WTC11 (cell line): ENCODE data around the gene SMIM13. TPM values are rescaled to one million over a fixed set of nuclear protein-coding genes. Genes with fewer than 3 reads are reported as not detected.

Experiments used
- ATAC-seq: fragments of 200-7000 bp; cut with Tn5 transposase; 2 replicates; pipeline ENCODE4 v1.10.0; 2021; ENCODE audit warnings: mild to moderate bottlenecking, moderate library complexity
- CTCF ChIA-PET: fragments of 300-600 bp; sonication (Branson Sonifier 250); formaldehyde crosslinking; loops from one replicate; lab custom pipeline; 2021; ENCODE audit warnings: antibody characterized with exemption; lab: Charles Lee
- POLR2A ChIA-PET: fragments of 350-600 bp; sonication (Branson Sonifier 250); formaldehyde crosslinking; loops from one replicate; lab custom pipeline; 2021; ENCODE audit warnings: antibody characterized with exemption; lab: Charles Lee
- DNase-seq: peaks from one replicate; pipeline ENCODE4 v3.0.0; 2021; ENCODE audit warnings: low spot score
- H3K27ac Mint-ChIP-seq: 2 replicates; pipeline ENCODE4 v1.8.0; 2021; ENCODE audit warnings: mixed read lengths
- H3K27me3 Mint-ChIP-seq: 2 replicates; pipeline ENCODE4 v1.8.0; 2021; ENCODE audit warnings: low read depth, mild to moderate bottlenecking, moderate library complexity, mixed read lengths
- H3K36me3 Mint-ChIP-seq: 2 replicates; pipeline ENCODE4 v1.8.0; 2021; ENCODE audit warnings: mixed read lengths
- H3K4me1 Mint-ChIP-seq: 2 replicates; pipeline ENCODE4 v1.8.0; 2022; ENCODE audit warnings: mixed read lengths
- H3K4me3 Mint-ChIP-seq: 2 replicates; pipeline ENCODE4 v1.8.0; 2021; ENCODE audit warnings: mild to moderate bottlenecking, moderate library complexity, mixed read lengths
- H3K9me3 Mint-ChIP-seq: 2 replicates; pipeline ENCODE4 v1.8.0; 2021; ENCODE audit warnings: mixed read lengths
- ETV6 ChIP-seq: sonication (generic); formaldehyde crosslinking; IDR thresholded peaks from 2 replicates; pipeline ENCODE4 v1.8.1; 2022; ENCODE audit warnings: mild to moderate bottlenecking, missing genetic modification reagents
- HMGA2 ChIP-seq: fragments of 250-450 bp; sonication (Bioruptor Pico); IDR thresholded peaks from 2 replicates; pipeline ENCODE4 v1.4.0; 2021; ENCODE audit warnings: mild to moderate bottlenecking, moderate library complexity
- IRF2 ChIP-seq: sonication (generic); formaldehyde crosslinking; IDR thresholded peaks from 2 replicates; pipeline ENCODE4 v1.8.0; 2022; ENCODE audit warnings: low read depth, missing genetic modification reagents, borderline replicate concordance
- JAZF1 ChIP-seq: fragments of 250-450 bp; sonication (Bioruptor Pico); IDR thresholded peaks from 2 replicates; pipeline ENCODE4 v1.9.0; 2021; ENCODE audit warnings: moderate library complexity, mild to moderate bottlenecking, inconsistent platforms
- JUN ChIP-seq: sonication (generic); formaldehyde crosslinking; IDR thresholded peaks from 2 replicates; pipeline ENCODE4 v1.8.0; 2023; ENCODE audit warnings: mild to moderate bottlenecking, missing genetic modification reagents
- NFATC4 ChIP-seq: fragments of 250-450 bp; sonication (Bioruptor Pico); IDR thresholded peaks from 2 replicates; pipeline ENCODE4 v1.9.0; 2021; ENCODE audit warnings: mild to moderate bottlenecking
- NFYB ChIP-seq: sonication (generic); formaldehyde crosslinking; conservative IDR thresholded peaks from 2 replicates; pipeline ENCODE4 v1.8.0; 2022; ENCODE audit warnings: low read depth, missing genetic modification reagents
- TEAD1 ChIP-seq: sonication (generic); formaldehyde crosslinking; IDR thresholded peaks from 2 replicates; pipeline ENCODE4 v1.8.0; 2022; ENCODE audit warnings: mild to moderate bottlenecking, missing genetic modification reagents
- ZBTB21 ChIP-seq: sonication (generic); formaldehyde crosslinking; IDR thresholded peaks from 2 replicates; pipeline ENCODE4 v1.8.1; 2023; ENCODE audit warnings: mild to moderate bottlenecking, missing genetic modification reagents, borderline replicate concordance
- ZNF232 ChIP-seq: sonication (generic); formaldehyde crosslinking; IDR thresholded peaks from 2 replicates; pipeline ENCODE4 v1.8.0; 2022; ENCODE audit warnings: mild to moderate bottlenecking, missing genetic modification reagents
- ZNF423 ChIP-seq: fragments of 250-450 bp; sonication (Bioruptor Pico); IDR thresholded peaks from 2 replicates; pipeline ENCODE4 v2.1.2; 2022; ENCODE audit warnings: mild to moderate bottlenecking, moderate library complexity
- total RNA-seq: library from RNA; stranded (reverse); gene quantifications from 3 replicates; pipeline ENCODE4 v1.2.3, GENCODE V29; 2021
- TF ChIP-seq, protein P1 (sequence below): sonication (generic); formaldehyde crosslinking; IDR thresholded peaks from 2 replicates; pipeline ENCODE4 v1.8.0; 2022; ENCODE audit warnings: mild to moderate bottlenecking, missing genetic modification reagents
- TF ChIP-seq, protein P2 (sequence below): fragments of 250-450 bp; sonication (Bioruptor Pico); IDR thresholded peaks from 2 replicates; pipeline ENCODE4 v1.9.0; 2021; ENCODE audit warnings: mild to moderate bottlenecking, borderline replicate concordance
- TF ChIP-seq, protein P3 (sequence below): fragments of 250-450 bp; sonication (Bioruptor Pico); IDR thresholded peaks from 2 replicates; pipeline ENCODE4 v1.9.0; 2021; ENCODE audit warnings: mild to moderate bottlenecking
- TF ChIP-seq, protein P4 (sequence below): sonication (generic); formaldehyde crosslinking; IDR thresholded peaks from 2 replicates; pipeline ENCODE4 v1.8.1; 2022; ENCODE audit warnings: low read depth, missing genetic modification reagents, borderline replicate concordance
- TF ChIP-seq, protein P5 (sequence below): sonication (generic); formaldehyde crosslinking; IDR thresholded peaks from 2 replicates; pipeline ENCODE4 v1.8.1; 2023; ENCODE audit warnings: mild to moderate bottlenecking, missing genetic modification reagents, moderate library complexity
- TF ChIP-seq, protein P6 (sequence below): sonication (generic); formaldehyde crosslinking; IDR thresholded peaks from 2 replicates; pipeline ENCODE4 v1.8.0; 2022; ENCODE audit warnings: mild to moderate bottlenecking, missing genetic modification reagents

Gene SMIM13
- total RNA-seq, 1 experiment from 2014 or later = 9.7 TPM

DNA sequence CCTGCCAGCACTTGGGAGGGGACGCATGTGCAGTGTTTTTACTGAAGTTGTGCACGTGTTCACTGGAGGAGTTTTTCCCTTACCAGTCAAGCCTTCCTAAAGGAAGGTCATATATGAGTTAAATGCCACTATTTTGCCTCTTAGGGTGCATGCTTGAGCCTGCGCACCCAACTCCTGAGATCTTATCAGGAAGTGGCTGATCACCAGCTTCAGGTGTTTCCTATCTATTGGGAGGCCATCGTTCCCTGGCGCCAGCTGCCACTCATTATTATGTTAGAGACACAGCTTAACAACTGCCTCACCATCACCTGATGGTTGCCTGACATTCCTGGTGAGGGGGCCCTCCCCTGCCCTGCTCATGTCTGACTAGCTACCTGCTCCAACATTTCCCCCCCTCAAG, 9.4 kb downstream of the SMIM13 start (continued):
- TF ChIP-seq, protein P1, sequence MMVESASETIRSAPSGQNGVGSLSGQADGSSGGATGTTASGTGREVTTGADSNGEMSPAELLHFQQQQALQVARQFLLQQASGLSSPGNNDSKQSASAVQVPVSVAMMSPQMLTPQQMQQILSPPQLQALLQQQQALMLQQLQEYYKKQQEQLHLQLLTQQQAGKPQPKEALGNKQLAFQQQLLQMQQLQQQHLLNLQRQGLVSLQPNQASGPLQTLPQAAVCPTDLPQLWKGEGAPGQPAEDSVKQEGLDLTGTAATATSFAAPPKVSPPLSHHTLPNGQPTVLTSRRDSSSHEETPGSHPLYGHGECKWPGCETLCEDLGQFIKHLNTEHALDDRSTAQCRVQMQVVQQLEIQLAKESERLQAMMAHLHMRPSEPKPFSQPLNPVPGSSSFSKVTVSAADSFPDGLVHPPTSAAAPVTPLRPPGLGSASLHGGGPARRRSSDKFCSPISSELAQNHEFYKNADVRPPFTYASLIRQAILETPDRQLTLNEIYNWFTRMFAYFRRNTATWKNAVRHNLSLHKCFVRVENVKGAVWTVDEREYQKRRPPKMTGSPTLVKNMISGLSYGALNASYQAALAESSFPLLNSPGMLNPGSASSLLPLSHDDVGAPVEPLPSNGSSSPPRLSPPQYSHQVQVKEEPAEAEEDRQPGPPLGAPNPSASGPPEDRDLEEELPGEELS (CRISPR knock-in tag) = no peak
- TF ChIP-seq, protein P2, sequence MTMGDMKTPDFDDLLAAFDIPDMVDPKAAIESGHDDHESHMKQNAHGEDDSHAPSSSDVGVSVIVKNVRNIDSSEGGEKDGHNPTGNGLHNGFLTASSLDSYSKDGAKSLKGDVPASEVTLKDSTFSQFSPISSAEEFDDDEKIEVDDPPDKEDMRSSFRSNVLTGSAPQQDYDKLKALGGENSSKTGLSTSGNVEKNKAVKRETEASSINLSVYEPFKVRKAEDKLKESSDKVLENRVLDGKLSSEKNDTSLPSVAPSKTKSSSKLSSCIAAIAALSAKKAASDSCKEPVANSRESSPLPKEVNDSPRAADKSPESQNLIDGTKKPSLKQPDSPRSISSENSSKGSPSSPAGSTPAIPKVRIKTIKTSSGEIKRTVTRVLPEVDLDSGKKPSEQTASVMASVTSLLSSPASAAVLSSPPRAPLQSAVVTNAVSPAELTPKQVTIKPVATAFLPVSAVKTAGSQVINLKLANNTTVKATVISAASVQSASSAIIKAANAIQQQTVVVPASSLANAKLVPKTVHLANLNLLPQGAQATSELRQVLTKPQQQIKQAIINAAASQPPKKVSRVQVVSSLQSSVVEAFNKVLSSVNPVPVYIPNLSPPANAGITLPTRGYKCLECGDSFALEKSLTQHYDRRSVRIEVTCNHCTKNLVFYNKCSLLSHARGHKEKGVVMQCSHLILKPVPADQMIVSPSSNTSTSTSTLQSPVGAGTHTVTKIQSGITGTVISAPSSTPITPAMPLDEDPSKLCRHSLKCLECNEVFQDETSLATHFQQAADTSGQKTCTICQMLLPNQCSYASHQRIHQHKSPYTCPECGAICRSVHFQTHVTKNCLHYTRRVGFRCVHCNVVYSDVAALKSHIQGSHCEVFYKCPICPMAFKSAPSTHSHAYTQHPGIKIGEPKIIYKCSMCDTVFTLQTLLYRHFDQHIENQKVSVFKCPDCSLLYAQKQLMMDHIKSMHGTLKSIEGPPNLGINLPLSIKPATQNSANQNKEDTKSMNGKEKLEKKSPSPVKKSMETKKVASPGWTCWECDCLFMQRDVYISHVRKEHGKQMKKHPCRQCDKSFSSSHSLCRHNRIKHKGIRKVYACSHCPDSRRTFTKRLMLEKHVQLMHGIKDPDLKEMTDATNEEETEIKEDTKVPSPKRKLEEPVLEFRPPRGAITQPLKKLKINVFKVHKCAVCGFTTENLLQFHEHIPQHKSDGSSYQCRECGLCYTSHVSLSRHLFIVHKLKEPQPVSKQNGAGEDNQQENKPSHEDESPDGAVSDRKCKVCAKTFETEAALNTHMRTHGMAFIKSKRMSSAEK = no peak
- TF ChIP-seq, protein P3, sequence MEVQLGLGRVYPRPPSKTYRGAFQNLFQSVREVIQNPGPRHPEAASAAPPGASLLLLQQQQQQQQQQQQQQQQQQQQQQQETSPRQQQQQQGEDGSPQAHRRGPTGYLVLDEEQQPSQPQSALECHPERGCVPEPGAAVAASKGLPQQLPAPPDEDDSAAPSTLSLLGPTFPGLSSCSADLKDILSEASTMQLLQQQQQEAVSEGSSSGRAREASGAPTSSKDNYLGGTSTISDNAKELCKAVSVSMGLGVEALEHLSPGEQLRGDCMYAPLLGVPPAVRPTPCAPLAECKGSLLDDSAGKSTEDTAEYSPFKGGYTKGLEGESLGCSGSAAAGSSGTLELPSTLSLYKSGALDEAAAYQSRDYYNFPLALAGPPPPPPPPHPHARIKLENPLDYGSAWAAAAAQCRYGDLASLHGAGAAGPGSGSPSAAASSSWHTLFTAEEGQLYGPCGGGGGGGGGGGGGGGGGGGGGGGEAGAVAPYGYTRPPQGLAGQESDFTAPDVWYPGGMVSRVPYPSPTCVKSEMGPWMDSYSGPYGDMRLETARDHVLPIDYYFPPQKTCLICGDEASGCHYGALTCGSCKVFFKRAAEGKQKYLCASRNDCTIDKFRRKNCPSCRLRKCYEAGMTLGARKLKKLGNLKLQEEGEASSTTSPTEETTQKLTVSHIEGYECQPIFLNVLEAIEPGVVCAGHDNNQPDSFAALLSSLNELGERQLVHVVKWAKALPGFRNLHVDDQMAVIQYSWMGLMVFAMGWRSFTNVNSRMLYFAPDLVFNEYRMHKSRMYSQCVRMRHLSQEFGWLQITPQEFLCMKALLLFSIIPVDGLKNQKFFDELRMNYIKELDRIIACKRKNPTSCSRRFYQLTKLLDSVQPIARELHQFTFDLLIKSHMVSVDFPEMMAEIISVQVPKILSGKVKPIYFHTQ (CRISPR knock-in tag) = no peak
- TF ChIP-seq HMGA2 = no peak
- TF ChIP-seq, protein P4, sequence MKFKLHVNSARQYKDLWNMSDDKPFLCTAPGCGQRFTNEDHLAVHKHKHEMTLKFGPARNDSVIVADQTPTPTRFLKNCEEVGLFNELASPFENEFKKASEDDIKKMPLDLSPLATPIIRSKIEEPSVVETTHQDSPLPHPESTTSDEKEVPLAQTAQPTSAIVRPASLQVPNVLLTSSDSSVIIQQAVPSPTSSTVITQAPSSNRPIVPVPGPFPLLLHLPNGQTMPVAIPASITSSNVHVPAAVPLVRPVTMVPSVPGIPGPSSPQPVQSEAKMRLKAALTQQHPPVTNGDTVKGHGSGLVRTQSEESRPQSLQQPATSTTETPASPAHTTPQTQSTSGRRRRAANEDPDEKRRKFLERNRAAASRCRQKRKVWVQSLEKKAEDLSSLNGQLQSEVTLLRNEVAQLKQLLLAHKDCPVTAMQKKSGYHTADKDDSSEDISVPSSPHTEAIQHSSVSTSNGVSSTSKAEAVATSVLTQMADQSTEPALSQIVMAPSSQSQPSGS (CRISPR knock-in tag) = no peak
- TF ChIP-seq, all 79 proteins: peak for 0

DNA sequence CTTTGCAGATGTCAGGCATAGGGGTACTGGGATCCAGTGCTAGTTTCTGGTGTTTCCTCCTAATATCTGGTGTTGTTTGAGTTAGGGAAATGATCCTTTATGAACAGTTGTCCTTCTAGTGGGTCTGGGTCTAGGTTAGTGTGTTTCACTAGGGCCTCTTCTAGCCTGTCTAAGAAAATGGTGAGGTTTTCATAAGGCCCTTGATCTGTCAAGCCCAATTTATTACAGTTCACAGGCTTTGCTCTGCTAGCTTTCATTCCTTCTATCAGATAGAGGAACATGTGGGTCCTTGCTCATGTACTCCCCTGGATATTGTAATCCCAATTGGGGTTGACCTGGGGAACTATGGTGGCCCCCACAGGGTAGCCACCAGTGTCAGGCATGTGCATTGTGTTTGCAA, 15.1 kb downstream of the SMIM13 start:
- peaks cover 51% of the 10 kb centered on the region for H3K4me1 Mint-ChIP-seq
- no peaks in the 10 kb centered on the region for H3K36me3 Mint-ChIP-seq
- CTCF ChIA-PET = interaction anchor here (0.6 to 1.7 kb wide), 2 partner anchors 15 to 388 kb away, joined by 3 to 4 read pairs; partner anchors contain the start of gene SMIM13

More for the DNA sequence above, 15.1 kb downstream of the SMIM13 start:
- Mint-ChIP-seq H3K4me3 (no peak overlapping the region), H3K27ac (no peak overlapping the region), H3K27me3 (no peaks in the 10 kb centered on the region), H3K9me3 (no peaks in the 10 kb centered on the region)
- DNase-seq = no peak
- TF ChIP-seq JAZF1 (CRISPR knock-in tag) (no peak), NFATC4 (CRISPR knock-in tag) (no peak), ETV6 (CRISPR knock-in tag) (no peak), ZNF423 (CRISPR knock-in tag) (no peak), JUN (CRISPR knock-in tag) (no peak), ZNF232 (CRISPR knock-in tag) (no peak), ZBTB21 (CRISPR knock-in tag) (no peak), HMGA2 (no peak), NFYB (CRISPR knock-in tag) (no peak), IRF2 (CRISPR knock-in tag) (no peak), TEAD1 (CRISPR knock-in tag) (no peak)
- TF ChIP-seq, protein P5, sequence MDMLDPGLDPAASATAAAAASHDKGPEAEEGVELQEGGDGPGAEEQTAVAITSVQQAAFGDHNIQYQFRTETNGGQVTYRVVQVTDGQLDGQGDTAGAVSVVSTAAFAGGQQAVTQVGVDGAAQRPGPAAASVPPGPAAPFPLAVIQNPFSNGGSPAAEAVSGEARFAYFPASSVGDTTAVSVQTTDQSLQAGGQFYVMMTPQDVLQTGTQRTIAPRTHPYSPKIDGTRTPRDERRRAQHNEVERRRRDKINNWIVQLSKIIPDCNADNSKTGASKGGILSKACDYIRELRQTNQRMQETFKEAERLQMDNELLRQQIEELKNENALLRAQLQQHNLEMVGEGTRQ (CRISPR knock-in tag) = no peak
- TF ChIP-seq, protein P2 = no peak
- TF ChIP-seq, protein P6, sequence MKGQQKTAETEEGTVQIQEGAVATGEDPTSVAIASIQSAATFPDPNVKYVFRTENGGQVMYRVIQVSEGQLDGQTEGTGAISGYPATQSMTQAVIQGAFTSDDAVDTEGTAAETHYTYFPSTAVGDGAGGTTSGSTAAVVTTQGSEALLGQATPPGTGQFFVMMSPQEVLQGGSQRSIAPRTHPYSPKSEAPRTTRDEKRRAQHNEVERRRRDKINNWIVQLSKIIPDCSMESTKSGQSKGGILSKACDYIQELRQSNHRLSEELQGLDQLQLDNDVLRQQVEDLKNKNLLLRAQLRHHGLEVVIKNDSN (CRISPR knock-in tag) = no peak
- POLR2A ChIA-PET = no interaction called here
- ATAC-seq = no peak
